Thyroid gland (tissue), 4 donors: ENCODE results near the gene THAP9.

ENCODE experiments used
- POLR2A ChIP-seq, 2 donors: fragments of 450-650 bp; IDR thresholded peaks; one replicate each; pipeline ENCODE4 v1.6.1; 2017; ENCODE audit warnings: antibody characterized with exemption in 2 of 2, mild to moderate bottlenecking in 2 of 2, moderate library complexity in 1 of 2
- TF ChIP-seq, protein P1 (sequence below), 6 experiments: fragments of 200-600 bp in 3 of 6; fragments of 450-650 bp in 3 of 6; sonication (generic) in 3 of 6; IDR thresholded peaks; one replicate each; pipeline ENCODE4 v1.5.1; 2016 to 2019; ENCODE audit warnings: antibody characterized with exemption in 6 of 6, mild to moderate bottlenecking in 2 of 6, inconsistent platforms in 1 of 6, moderate library complexity in 1 of 6

DNA sequence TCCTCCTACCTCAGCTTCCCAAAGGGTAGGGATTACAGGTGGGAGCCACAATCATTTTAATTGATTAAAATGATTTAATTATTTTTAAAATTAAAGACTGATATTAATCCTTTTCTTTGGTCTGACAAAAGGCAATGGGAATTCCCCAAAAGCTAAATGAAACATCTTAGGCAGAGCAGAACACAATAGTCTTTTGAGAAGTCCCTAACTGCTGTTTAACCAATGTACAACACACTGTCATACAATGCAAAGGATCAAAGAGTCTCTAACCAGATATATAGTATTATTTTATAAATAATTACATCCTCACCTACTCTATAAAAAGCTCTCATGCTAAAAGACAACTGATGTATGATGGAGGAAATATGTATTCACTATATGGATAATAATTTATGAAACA is 47.0 kb downstream of the THAP9 start:
- TF ChIP-seq, protein P1, sequence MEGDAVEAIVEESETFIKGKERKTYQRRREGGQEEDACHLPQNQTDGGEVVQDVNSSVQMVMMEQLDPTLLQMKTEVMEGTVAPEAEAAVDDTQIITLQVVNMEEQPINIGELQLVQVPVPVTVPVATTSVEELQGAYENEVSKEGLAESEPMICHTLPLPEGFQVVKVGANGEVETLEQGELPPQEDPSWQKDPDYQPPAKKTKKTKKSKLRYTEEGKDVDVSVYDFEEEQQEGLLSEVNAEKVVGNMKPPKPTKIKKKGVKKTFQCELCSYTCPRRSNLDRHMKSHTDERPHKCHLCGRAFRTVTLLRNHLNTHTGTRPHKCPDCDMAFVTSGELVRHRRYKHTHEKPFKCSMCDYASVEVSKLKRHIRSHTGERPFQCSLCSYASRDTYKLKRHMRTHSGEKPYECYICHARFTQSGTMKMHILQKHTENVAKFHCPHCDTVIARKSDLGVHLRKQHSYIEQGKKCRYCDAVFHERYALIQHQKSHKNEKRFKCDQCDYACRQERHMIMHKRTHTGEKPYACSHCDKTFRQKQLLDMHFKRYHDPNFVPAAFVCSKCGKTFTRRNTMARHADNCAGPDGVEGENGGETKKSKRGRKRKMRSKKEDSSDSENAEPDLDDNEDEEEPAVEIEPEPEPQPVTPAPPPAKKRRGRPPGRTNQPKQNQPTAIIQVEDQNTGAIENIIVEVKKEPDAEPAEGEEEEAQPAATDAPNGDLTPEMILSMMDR (IDR thresholded peaks at IDR 0.05) = no peak
- no peak for TF ChIP-seq POLR2A (IDR thresholded peaks at IDR 0.05)
